IMR-90 (cell line): Measurements from ENCODE around the gene C9orf43. TPM values are rescaled to one million over a fixed set of nuclear protein-coding genes. Genes with fewer than 3 reads are reported as not detected.

ENCODE experiments used
- ATAC-seq: fragments of 200-7000 bp; cut with Tn5 transposase; 2 replicates; pipeline ENCODE4 v1.9.1; 2020; ENCODE audit warnings: low read depth, mild to moderate bottlenecking, moderate library complexity
- BruUV-seq: library from RNA; stranded (reverse); fragments of 400-500 nt; replicated peaks from 2 replicates; lab custom pipeline; 2021; lab: Mats Ljungman, UMichigan
- CTCF ChIA-PET: fragments of 300-600 bp; formaldehyde crosslinking; extraction: SDS; loops from one replicate; lab custom pipeline; 2021; ENCODE audit warnings: antibody characterized with exemption; lab: Yijun Ruan, JAX
- POLR2A ChIA-PET: fragments of 300-600 bp; sonication (Branson Sonifier 250); formaldehyde crosslinking; loops from one replicate; lab custom pipeline; 2022; ENCODE audit warnings: antibody characterized with exemption; ENCODE audit not compliant: unreplicated experiment; lab: Charles Lee
- DNase-seq: peaks from one replicate; pipeline ENCODE4 v3.0.0; 2013
- H2AFZ ChIP-seq: replicated peaks from 2 replicates; pipeline ENCODE3; 2013; ENCODE audit warnings: low read length, mild to moderate bottlenecking; ENCODE audit not compliant: poor library complexity
- H2AK5ac ChIP-seq: 2 replicates; pipeline ENCODE4 v1.6.1; 2013; ENCODE audit warnings: low read depth, low read length, inconsistent platforms
- H2AK9ac ChIP-seq: replicated peaks from 2 replicates; pipeline ENCODE3; 2013; ENCODE audit warnings: mild to moderate bottlenecking, low read depth, low read length, moderate library complexity; ENCODE audit not compliant: poor library complexity
- H2BK120ac ChIP-seq: 2 replicates; pipeline ENCODE4 v1.6.1; 2013; ENCODE audit warnings: low read depth, low read length, inconsistent platforms
- H2BK15ac ChIP-seq: 3 replicates; pipeline ENCODE4 v1.6.1; 2013; ENCODE audit warnings: low read depth, low read length, inconsistent platforms
- H2BK20ac ChIP-seq: 2 replicates; pipeline ENCODE4 v1.6.1; 2013; ENCODE audit warnings: low read depth, mild to moderate bottlenecking, inconsistent platforms, low read length, moderate library complexity
- H2BK5ac ChIP-seq: 2 replicates; pipeline ENCODE4 v1.6.1; 2013; ENCODE audit warnings: mild to moderate bottlenecking, low read depth, low read length, inconsistent platforms; ENCODE audit not compliant: poor library complexity, severe bottlenecking
- H3K14ac ChIP-seq: replicated peaks from 2 replicates; pipeline ENCODE4 v1.6.1; 2013; ENCODE audit warnings: low read depth, low read length, inconsistent platforms
- H3K18ac ChIP-seq: 2 replicates; pipeline ENCODE4 v1.6.1; 2013; ENCODE audit warnings: low read depth, low read length, control low read depth
- H3K23ac ChIP-seq: 2 replicates; pipeline ENCODE4 v1.6.1; 2013; ENCODE audit warnings: low read depth, low read length, inconsistent platforms
- H3K27ac ChIP-seq: 2 replicates; pipeline ENCODE4 v1.5.1; 2013; ENCODE audit warnings: mild to moderate bottlenecking, control low read depth, low read length; ENCODE audit not compliant: insufficient read depth
- H3K27me3 ChIP-seq: 2 replicates; pipeline ENCODE4 v1.6.1; 2013; ENCODE audit warnings: low read length; ENCODE audit not compliant: control insufficient read depth, insufficient read depth
- H3K36me3 ChIP-seq: 2 replicates; pipeline ENCODE4 v1.6.1; 2013; ENCODE audit warnings: low read length, mixed read lengths; ENCODE audit not compliant: control insufficient read depth, insufficient read depth
- H3K4ac ChIP-seq: 2 replicates; pipeline ENCODE4 v1.6.1; 2013; ENCODE audit warnings: low read depth, low read length, inconsistent platforms
- H3K4me1 ChIP-seq: 2 replicates; pipeline ENCODE4 v1.6.1; 2013; ENCODE audit warnings: low read length, mixed read lengths; ENCODE audit not compliant: control insufficient read depth, insufficient read depth
- H3K4me2 ChIP-seq: 2 replicates; pipeline ENCODE4 v1.6.1; 2013; ENCODE audit warnings: low read depth, mild to moderate bottlenecking, control low read depth, low read length, moderate library complexity
- H3K4me3 ChIP-seq: 2 replicates; pipeline ENCODE4 v1.5.1; 2013; ENCODE audit warnings: low read depth, mild to moderate bottlenecking, control low read depth, low read length, moderate library complexity; ENCODE audit not compliant: insufficient read depth
- H3K56ac ChIP-seq: 2 replicates; pipeline ENCODE4 v1.6.1; 2013; ENCODE audit warnings: low read length, inconsistent platforms; ENCODE audit not compliant: insufficient read depth; ENCODE audit errors: extremely low read depth
- H3K79me1 ChIP-seq, 2 experiments: 2 replicates each; pipeline ENCODE4 v1.6.1; 2013; ENCODE audit warnings: low read length in 2 of 2, inconsistent platforms in 1 of 2, low read depth in 1 of 2
- H3K9ac ChIP-seq: 2 replicates; pipeline ENCODE4 v1.6.1; 2013; ENCODE audit warnings: low read depth, low read length, control low read depth
- H3K9me1 ChIP-seq: 2 replicates; pipeline ENCODE4 v1.6.1; 2013; ENCODE audit warnings: low read length, inconsistent platforms; ENCODE audit not compliant: insufficient read depth
- H3K9me3 ChIP-seq: 2 replicates; pipeline ENCODE4 v1.6.1; 2013; ENCODE audit warnings: low read length; ENCODE audit not compliant: control insufficient read depth, insufficient read depth
- H4K20me1 ChIP-seq: 2 replicates; pipeline ENCODE4 v1.6.1; 2013; ENCODE audit warnings: low read length, inconsistent platforms; ENCODE audit not compliant: insufficient read depth
- H4K5ac ChIP-seq: 2 replicates; pipeline ENCODE4 v1.6.1; 2013; ENCODE audit warnings: mild to moderate bottlenecking, low read depth, low read length, control low read depth
- H4K8ac ChIP-seq, 2 experiments: 2 replicates each; pipeline ENCODE4 v1.6.1; 2013; ENCODE audit warnings: low read depth in 2 of 2, low read length in 2 of 2, control low read depth in 1 of 2, inconsistent platforms in 1 of 2
- H4K91ac ChIP-seq: 2 replicates; pipeline ENCODE4 v1.6.1; 2013; ENCODE audit warnings: low read depth, low read length, inconsistent platforms; ENCODE audit not compliant: insufficient read depth
- CEBPB ChIP-seq: IDR thresholded peaks from 2 replicates; pipeline ENCODE4 v1.6.1; 2012; ENCODE audit warnings: low read depth, low read length, improper control_type of control experiment
- CHD1 ChIP-seq: IDR thresholded peaks from 2 replicates; pipeline ENCODE4 v1.6.1; 2012; ENCODE audit warnings: low read depth, low read length, improper control_type of control experiment
- CTCF ChIP-seq: conservative IDR thresholded peaks from 2 replicates; pipeline ENCODE4 v1.5.1; 2012; ENCODE audit warnings: mild to moderate bottlenecking, low read depth, low read length, improper control_type of control experiment
- ELK1 ChIP-seq: fragments of 150-350 bp; IDR thresholded peaks from 2 replicates; pipeline ENCODE4 v1.6.1; 2016; ENCODE audit warnings: low read depth, mild to moderate bottlenecking, low read length, moderate library complexity, borderline replicate concordance
- MAFK ChIP-seq: IDR thresholded peaks from 2 replicates; pipeline ENCODE4 v1.6.1; 2012; ENCODE audit warnings: low read depth, low read length, improper control_type of control experiment
- MAZ ChIP-seq: IDR thresholded peaks from 2 replicates; pipeline ENCODE4 v1.6.1; 2012; ENCODE audit warnings: low read depth, mild to moderate bottlenecking, low read length, improper control_type of control experiment, moderate library complexity, borderline replicate concordance
- MXI1 ChIP-seq: IDR thresholded peaks from 2 replicates; pipeline ENCODE4 v1.6.1; 2012; ENCODE audit warnings: low read depth, mild to moderate bottlenecking, low read length, moderate library complexity, borderline replicate concordance
- NFE2L2 ChIP-seq: fragments of 150-350 bp; IDR thresholded peaks from 2 replicates; pipeline ENCODE4 v1.6.1; 2016; ENCODE audit warnings: low read depth, mild to moderate bottlenecking, low read length
- POLR2A ChIP-seq: IDR thresholded peaks from 2 replicates; pipeline ENCODE4 v1.6.1; 2012; ENCODE audit warnings: mild to moderate bottlenecking, low read depth, low read length
- RAD21 ChIP-seq: IDR thresholded peaks from 2 replicates; pipeline ENCODE4 v1.6.1; 2012; ENCODE audit warnings: low read length, improper control_type of control experiment
- RCOR1 ChIP-seq: IDR thresholded peaks from 2 replicates; pipeline ENCODE4 v1.6.1; 2012; ENCODE audit warnings: mild to moderate bottlenecking, low read length, improper control_type of control experiment; ENCODE audit not compliant: insufficient replicate concordance
- RFX5 ChIP-seq: IDR thresholded peaks from 2 replicates; pipeline ENCODE4 v1.8.0; 2012; ENCODE audit warnings: low read depth, mild to moderate bottlenecking, low read length, moderate library complexity
- SMC3 ChIP-seq: fragments of 150-350 bp; IDR thresholded peaks from 2 replicates; pipeline ENCODE4 v1.6.1; 2016; ENCODE audit warnings: low read depth, mild to moderate bottlenecking, antibody characterized with exemption, low read length, moderate library complexity
- USF2 ChIP-seq: fragments of 150-350 bp; IDR thresholded peaks from 2 replicates; pipeline ENCODE4 v1.6.1; 2017; ENCODE audit warnings: mild to moderate bottlenecking, antibody characterized with exemption, low read length, low read depth
- WGBS, 2 experiments: methylation state at CpG; one replicate each; pipeline versions ENCODE4 v1.1.5 to v1.1.7; 2013; ENCODE audit warnings: missing lambda C conversion rate in 2 of 2; ENCODE audit not compliant: insufficient read length in 1 of 2; ENCODE audit errors: extremely low coverage in 2 of 2; 5-methylcytosine and 5-hydroxymethylcytosine counted together
- dilution Hi-C: fragments of 300-500 bp; cut with HindIII; formaldehyde crosslinking; loops from one replicate; pipeline ENCODE4 v1.14.3; 2018; ENCODE audit warnings: low sequenced_read_pairs; ENCODE audit not compliant: unreplicated experiment
- in situ Hi-C: fragments of 300-500 bp; cut with MboI; formaldehyde crosslinking; loops from 3 replicates; pipeline ENCODE4 v1.14.3; 2019; ENCODE audit warnings: low sequenced_read_pairs, inconsistent platforms, mixed read lengths
- intact Hi-C: fragments of 100-400 bp; cut with micrococcal nuclease; formaldehyde crosslinking; loops from 2 replicates; pipeline ENCODE4 v1.10.0; 2022
- polyA plus RNA-seq, 3 experiments: library from polyadenylated mRNA; depleted of rRNA; stranded (reverse); fragments of >200 nt; gene quantifications; 2 replicates each; pipeline ENCODE4 v1.2.3, GENCODE V29; 2012; ENCODE audit warnings: low replicate concordance in 1 of 3
- total RNA-seq: library from RNA; depleted of rRNA; stranded (reverse); fragments of >200 nt; gene quantifications from 2 replicates; pipeline ENCODE4 v1.2.3, GENCODE V29; 2012

C9orf43 gene
- total and polyA plus RNA-seq, 2 of the 4 experiments (the other 2 are of a cell fraction): 0.36 to 0.46 TPM

- TF ChIP-seq MAFK: no peak
- TF ChIP-seq SMC3: no peak
- no peak for TF ChIP-seq USF2
- no peak for TF ChIP-seq RAD21
- no peak for TF ChIP-seq MAZ
- TF ChIP-seq MXI1: no peak
- TF ChIP-seq RFX5: no peak
- TF ChIP-seq RCOR1: no peak
- TF ChIP-seq POLR2A: no peak
- TF ChIP-seq CHD1: no peak
- TF ChIP-seq ELK1: no peak
- no peak for TF ChIP-seq CEBPB
- TF ChIP-seq NFE2L2: no peak
- no peak for TF ChIP-seq CTCF
- ATAC-seq (no peak), DNase-seq (no peak)
- 0 out of 2 replicates have a peak, but pooled peaks cover under 1% of the 10 kb centered on the region for H3K9me1 ChIP-seq
- H4K8ac ChIP-seq: no peak overlapping the region
- H4K91ac ChIP-seq: no peak overlapping the region; the same call in 1 of the 2 replicates
- no peak overlapping the region for H2BK120ac ChIP-seq
- in situ Hi-C loops: no loop called here
- H3K9me3 ChIP-seq: no peaks in the 10 kb centered on the region
- H3K4me2 ChIP-seq: no peak overlapping the region
- H3K79me1 ChIP-seq: no peaks in the 10 kb centered on the region
- H3K18ac ChIP-seq: no peak overlapping the region
- peaks cover 8% of the 10 kb centered on the region for H3K4me1 ChIP-seq
- H3K4ac ChIP-seq: no peak overlapping the region
- ChIA-PET CTCF (no interaction called here), POLR2A (no interaction called here)
- no peak overlapping the region for H3K27ac ChIP-seq
- 81% methylated on average over 4 of the region's 7 CpGs; no CpG with 5 or more reads in 1 of the 2 experiments for WGBS, 2 experiments
- no peak overlapping the region for H2AK9ac ChIP-seq
- H2BK5ac ChIP-seq: no peak overlapping the region
- dilution Hi-C loops: no loop called here
- no peak overlapping the region for H3K23ac ChIP-seq
- H4K20me1 ChIP-seq: no peaks in the 10 kb centered on the region
- intact Hi-C loops: no loop called here
- no peak overlapping the region for H3K56ac ChIP-seq
- H3K36me3 ChIP-seq: no peaks in the 10 kb centered on the region
- no peak overlapping the region for H3K4me3 ChIP-seq
- no TSS peak for BruUV-seq
- no peak overlapping the region for H4K5ac ChIP-seq
- no peak overlapping the region for H2AK5ac ChIP-seq
- H2BK15ac ChIP-seq: no peak overlapping the region; the same call in 2 of the 3 replicates
- H2AFZ ChIP-seq: peak overlapping the region; percentile 4
- H3K9ac ChIP-seq: no peak overlapping the region
- no peak overlapping the region for H2BK20ac ChIP-seq
- H3K14ac ChIP-seq: no peak overlapping the region
- no peaks in the 10 kb centered on the region for H3K27me3 ChIP-seq
These were observed 68.7 kb downstream of the C9orf43 start for GRCh38 chr9:113479174-113479621.
